GM23338 (cell line): ENCODE results near the gene TSPO2. TPM values are rescaled to one million over a fixed set of nuclear protein-coding genes. Genes with fewer than 3 reads are reported as not detected.

Source experiments
- ATAC-seq: fragments of 200-7000 bp; cut with Tn5 transposase; 3 replicates; pipeline ENCODE4 v1.9.1; 2020
- DNase-seq: peaks from one replicate; pipeline ENCODE4 v3.0.0-alpha.2; 2015; ENCODE audit warnings: low spot score
- H2AFZ ChIP-seq: fragments of 200-600 bp; sonication (generic); 2 replicates; pipeline ENCODE4 v1.8.0; 2016; ENCODE audit warnings: antibody characterized with exemption, mild to moderate bottlenecking, moderate library complexity
- H3F3A ChIP-seq: fragments of 200-600 bp; sonication (generic); replicated peaks from 2 replicates; pipeline ENCODE4 v1.8.0; 2017; ENCODE audit warnings: antibody characterized with exemption, mixed run types, low read depth
- H3K27ac ChIP-seq: fragments of 200-600 bp; sonication (generic); 2 replicates; pipeline ENCODE4 v1.6.1; 2016; ENCODE audit warnings: low read depth
- H3K27me3 ChIP-seq: fragments of 200-600 bp; sonication (generic); 2 replicates; pipeline ENCODE4 v1.8.0; 2016; ENCODE audit warnings: mild to moderate bottlenecking, mixed run types, moderate library complexity; ENCODE audit not compliant: insufficient read depth
- H3K36me3 ChIP-seq: fragments of 200-600 bp; sonication (generic); 2 replicates; pipeline ENCODE4 v1.8.0; 2016; ENCODE audit warnings: mild to moderate bottlenecking; ENCODE audit not compliant: insufficient read depth
- H3K4me1 ChIP-seq: fragments of 200-600 bp; sonication (generic); 2 replicates; pipeline ENCODE4 v1.8.0; 2016; ENCODE audit warnings: mild to moderate bottlenecking, moderate library complexity; ENCODE audit not compliant: insufficient read depth
- H3K4me2 ChIP-seq: fragments of 200-600 bp; sonication (generic); 2 replicates; pipeline ENCODE4 v1.7.1; 2017; ENCODE audit warnings: mixed run types
- H3K4me3 ChIP-seq: fragments of 200-600 bp; sonication (generic); 2 replicates; pipeline ENCODE4 v1.6.1; 2016; ENCODE audit warnings: mixed run types
- H3K79me2 ChIP-seq: fragments of 200-600 bp; sonication (generic); replicated peaks from 2 replicates; pipeline ENCODE4 v1.8.0; 2017; ENCODE audit warnings: mild to moderate bottlenecking; ENCODE audit not compliant: insufficient read depth
- H3K9me2 ChIP-seq: fragments of 200-600 bp; sonication (generic); 2 replicates; pipeline ENCODE4 v1.8.0; 2017; ENCODE audit not compliant: insufficient read depth
- H4K20me1 ChIP-seq: fragments of 200-600 bp; sonication (generic); replicated peaks from 2 replicates; pipeline ENCODE4 v1.8.0; 2017; ENCODE audit warnings: mild to moderate bottlenecking; ENCODE audit not compliant: insufficient read depth
- H3K27ac Mint-ChIP-seq: 2 replicates; pipeline ENCODE4 v1.8.0; 2020; ENCODE audit warnings: inconsistent platforms, mild to moderate bottlenecking, moderate library complexity, mixed read lengths
- H3K27me3 Mint-ChIP-seq: 3 replicates; pipeline ENCODE4 v1.8.0; 2022; ENCODE audit warnings: low read depth, mild to moderate bottlenecking, moderate library complexity, mixed read lengths, inconsistent platforms; ENCODE audit not compliant: insufficient read depth, poor library complexity
- H3K36me3 Mint-ChIP-seq: 3 replicates; pipeline ENCODE4 v1.8.0; 2021; ENCODE audit warnings: low read depth, mild to moderate bottlenecking, inconsistent platforms, moderate library complexity, mixed read lengths
- H3K4me1 Mint-ChIP-seq: 3 replicates; pipeline ENCODE4 v1.8.0; 2020; ENCODE audit warnings: mild to moderate bottlenecking, inconsistent platforms, mixed read lengths
- H3K4me3 Mint-ChIP-seq: 3 replicates; pipeline ENCODE4 v1.8.0; 2021; ENCODE audit warnings: moderate library complexity, mild to moderate bottlenecking, inconsistent platforms, mixed read lengths
- H3K9me3 Mint-ChIP-seq: 3 replicates; pipeline ENCODE4 v1.8.0; 2020; ENCODE audit warnings: moderate library complexity, mild to moderate bottlenecking, inconsistent platforms, mixed read lengths
- CREB1 ChIP-seq: fragments of 250-450 bp; sonication (Bioruptor Pico); IDR thresholded peaks from 2 replicates; pipeline ENCODE4 v1.5.0; 2020; ENCODE audit warnings: low read depth, mild to moderate bottlenecking, moderate library complexity
- EZH2 ChIP-seq: fragments of 200-600 bp; sonication (generic); IDR thresholded peaks from one replicate; pipeline ENCODE4 v1.8.0; 2017; ENCODE audit warnings: antibody characterized with exemption, mild to moderate bottlenecking, low read depth; ENCODE audit not compliant: unreplicated experiment
- EZH2phosphoT487 ChIP-seq: fragments of 200-600 bp; sonication (generic); IDR thresholded peaks from one replicate; pipeline ENCODE4 v1.8.1; 2018; ENCODE audit warnings: antibody characterized with exemption; ENCODE audit not compliant: unreplicated experiment
- JUNB ChIP-seq: IDR thresholded peaks from one replicate; pipeline ENCODE4 v1.6.1; 2016; ENCODE audit warnings: antibody characterized with exemption; ENCODE audit not compliant: unreplicated experiment
- REST ChIP-seq: IDR thresholded peaks from one replicate; pipeline ENCODE4 v1.6.1; 2018; ENCODE audit warnings: antibody characterized with exemption; ENCODE audit not compliant: unreplicated experiment
- STAT1 ChIP-seq: IDR thresholded peaks from one replicate; pipeline ENCODE4 v1.6.1; 2016; ENCODE audit warnings: antibody characterized with exemption; ENCODE audit not compliant: unreplicated experiment
- ZNF114 ChIP-seq: fragments of 250-450 bp; sonication (Bioruptor Pico); IDR thresholded peaks from 2 replicates; pipeline ENCODE4 v1.5.0; 2020; ENCODE audit warnings: mild to moderate bottlenecking, moderate library complexity
- ZNF331 ChIP-seq: fragments of 250-450 bp; sonication (Bioruptor Pico); IDR thresholded peaks from 2 replicates; pipeline ENCODE4 v1.5.0; 2020; ENCODE audit warnings: low read depth, mild to moderate bottlenecking, moderate library complexity
- polyA plus RNA-seq: library from polyadenylated mRNA; unstranded; fragments of >200 nt; fragmentation: Nextera tagmentation; extraction: Ambion mirVana; gene quantifications from 2 replicates; pipeline ENCODE4 v1.2.1, GENCODE V29; 2016
- total RNA-seq: library from RNA; depleted of rRNA; stranded (reverse); fragments of >200 nt; shearing (Covaris generic); gene quantifications from 2 replicates; pipeline ENCODE4 v1.2.3, GENCODE V29; 2014
- TF ChIP-seq, protein P1 (sequence below): fragments of 250-450 bp; sonication (Bioruptor Pico); IDR thresholded peaks from 2 replicates; pipeline ENCODE4 v1.5.0; 2020; ENCODE audit warnings: mild to moderate bottlenecking, moderate library complexity
- TF ChIP-seq, protein P2 (sequence below): IDR thresholded peaks from 2 replicates; pipeline ENCODE4 v1.6.1; 2016; ENCODE audit warnings: antibody characterized with exemption

Gene TSPO2
- total and polyA plus RNA-seq, 2 experiments from 2014 or later, result 0.31 TPM; not detected in 1

DNA sequence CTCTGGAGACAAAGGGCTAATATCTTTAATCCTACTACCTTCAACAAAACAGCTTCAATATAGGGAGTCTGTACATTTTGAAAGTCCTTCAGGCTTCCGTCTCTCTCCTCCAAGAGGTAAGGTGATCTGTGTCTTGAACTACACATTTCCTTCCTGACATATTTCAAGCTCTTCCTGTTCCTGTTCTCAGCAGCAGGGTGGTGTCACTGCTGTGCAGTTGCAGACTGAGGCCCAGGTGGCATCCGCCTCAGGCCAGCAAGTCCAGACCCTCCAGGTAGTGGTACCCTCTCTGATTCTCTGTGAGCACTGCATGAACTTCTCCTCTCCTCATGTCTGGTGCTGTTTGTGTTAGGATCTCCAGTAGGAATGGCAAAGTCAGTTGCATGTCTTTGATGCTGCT lies 38.4 kb downstream of the TSPO2 start (continued):
- TF ChIP-seq, protein P1, sequence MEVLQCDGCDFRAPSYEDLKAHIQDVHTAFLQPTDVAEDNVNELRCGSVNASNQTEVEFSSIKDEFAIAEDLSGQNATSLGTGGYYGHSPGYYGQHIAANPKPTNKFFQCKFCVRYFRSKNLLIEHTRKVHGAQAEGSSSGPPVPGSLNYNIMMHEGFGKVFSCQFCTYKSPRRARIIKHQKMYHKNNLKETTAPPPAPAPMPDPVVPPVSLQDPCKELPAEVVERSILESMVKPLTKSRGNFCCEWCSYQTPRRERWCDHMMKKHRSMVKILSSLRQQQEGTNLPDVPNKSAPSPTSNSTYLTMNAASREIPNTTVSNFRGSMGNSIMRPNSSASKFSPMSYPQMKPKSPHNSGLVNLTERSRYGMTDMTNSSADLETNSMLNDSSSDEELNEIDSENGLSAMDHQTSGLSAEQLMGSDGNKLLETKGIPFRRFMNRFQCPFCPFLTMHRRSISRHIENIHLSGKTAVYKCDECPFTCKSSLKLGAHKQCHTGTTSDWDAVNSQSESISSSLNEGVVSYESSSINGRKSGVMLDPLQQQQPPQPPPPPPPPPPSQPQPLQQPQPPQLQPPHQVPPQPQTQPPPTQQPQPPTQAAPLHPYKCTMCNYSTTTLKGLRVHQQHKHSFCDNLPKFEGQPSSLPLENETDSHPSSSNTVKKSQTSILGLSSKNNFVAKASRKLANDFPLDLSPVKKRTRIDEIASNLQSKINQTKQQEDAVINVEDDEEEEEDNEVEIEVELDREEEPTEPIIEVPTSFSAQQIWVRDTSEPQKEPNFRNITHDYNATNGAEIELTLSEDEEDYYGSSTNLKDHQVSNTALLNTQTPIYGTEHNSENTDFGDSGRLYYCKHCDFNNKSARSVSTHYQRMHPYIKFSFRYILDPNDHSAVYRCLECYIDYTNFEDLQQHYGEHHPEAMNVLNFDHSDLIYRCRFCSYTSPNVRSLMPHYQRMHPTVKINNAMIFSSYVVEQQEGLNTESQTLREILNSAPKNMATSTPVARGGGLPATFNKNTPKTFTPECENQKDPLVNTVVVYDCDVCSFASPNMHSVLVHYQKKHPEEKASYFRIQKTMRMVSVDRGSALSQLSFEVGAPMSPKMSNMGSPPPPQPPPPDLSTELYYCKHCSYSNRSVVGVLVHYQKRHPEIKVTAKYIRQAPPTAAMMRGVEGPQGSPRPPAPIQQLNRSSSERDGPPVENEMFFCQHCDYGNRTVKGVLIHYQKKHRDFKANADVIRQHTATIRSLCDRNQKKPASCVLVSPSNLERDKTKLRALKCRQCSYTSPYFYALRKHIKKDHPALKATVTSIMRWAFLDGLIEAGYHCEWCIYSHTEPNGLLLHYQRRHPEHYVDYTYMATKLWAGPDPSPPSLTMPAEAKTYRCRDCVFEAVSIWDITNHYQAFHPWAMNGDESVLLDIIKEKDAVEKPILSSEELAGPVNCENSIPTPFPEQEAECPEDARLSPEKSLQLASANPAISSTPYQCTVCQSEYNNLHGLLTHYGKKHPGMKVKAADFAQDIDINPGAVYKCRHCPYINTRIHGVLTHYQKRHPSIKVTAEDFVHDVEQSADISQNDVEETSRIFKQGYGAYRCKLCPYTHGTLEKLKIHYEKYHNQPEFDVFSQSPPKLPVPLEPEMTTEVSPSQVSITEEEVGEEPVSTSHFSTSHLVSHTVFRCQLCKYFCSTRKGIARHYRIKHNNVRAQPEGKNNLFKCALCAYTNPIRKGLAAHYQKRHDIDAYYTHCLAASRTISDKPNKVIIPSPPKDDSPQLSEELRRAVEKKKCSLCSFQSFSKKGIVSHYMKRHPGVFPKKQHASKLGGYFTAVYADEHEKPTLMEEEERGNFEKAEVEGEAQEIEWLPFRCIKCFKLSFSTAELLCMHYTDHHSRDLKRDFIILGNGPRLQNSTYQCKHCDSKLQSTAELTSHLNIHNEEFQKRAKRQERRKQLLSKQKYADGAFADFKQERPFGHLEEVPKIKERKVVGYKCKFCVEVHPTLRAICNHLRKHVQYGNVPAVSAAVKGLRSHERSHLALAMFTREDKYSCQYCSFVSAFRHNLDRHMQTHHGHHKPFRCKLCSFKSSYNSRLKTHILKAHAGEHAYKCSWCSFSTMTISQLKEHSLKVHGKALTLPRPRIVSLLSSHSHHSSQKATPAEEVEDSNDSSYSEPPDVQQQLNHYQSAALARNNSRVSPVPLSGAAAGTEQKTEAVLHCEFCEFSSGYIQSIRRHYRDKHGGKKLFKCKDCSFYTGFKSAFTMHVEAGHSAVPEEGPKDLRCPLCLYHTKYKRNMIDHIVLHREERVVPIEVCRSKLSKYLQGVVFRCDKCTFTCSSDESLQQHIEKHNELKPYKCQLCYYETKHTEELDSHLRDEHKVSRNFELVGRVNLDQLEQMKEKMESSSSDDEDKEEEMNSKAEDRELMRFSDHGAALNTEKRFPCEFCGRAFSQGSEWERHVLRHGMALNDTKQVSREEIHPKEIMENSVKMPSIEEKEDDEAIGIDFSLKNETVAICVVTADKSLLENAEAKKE (CRISPR knock-in tag), result no peak
- TF ChIP-seq ZNF331 (CRISPR knock-in tag) (no peak), EZH2 (no peak), CREB1 (CRISPR knock-in tag) (no peak)

DNA sequence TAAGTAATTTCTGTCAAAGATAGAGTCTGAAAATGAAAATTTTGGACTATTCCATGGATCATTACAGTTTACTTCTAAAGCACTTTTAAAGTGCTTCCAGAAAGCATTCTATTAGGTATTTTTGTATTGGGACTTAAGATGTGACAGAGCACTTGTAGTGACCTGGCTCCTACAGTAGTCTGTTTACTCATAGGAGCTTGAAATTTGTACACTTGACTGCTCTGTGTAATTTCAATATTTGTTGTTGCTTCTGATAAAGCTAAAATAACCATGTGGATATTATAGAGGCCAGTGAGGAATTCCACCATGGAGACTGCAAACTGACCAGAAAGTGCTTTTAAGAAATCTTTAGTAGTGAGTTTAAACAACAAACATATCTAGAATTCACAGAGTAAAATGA lies 40.8 kb downstream of the TSPO2 start:
- no peak for ATAC-seq
- Histone ChIP-seq H2AFZ (no peak overlapping the region), H3F3A (no peaks in the 10 kb centered on the region), H3K27me3 (no peaks in the 10 kb centered on the region), H3K4me2 (no peak overlapping the region), H3K9me2 (no peaks in the 10 kb centered on the region), H3K79me2 (peaks cover 94% of the 10 kb centered on the region), H3K27ac (no peak overlapping the region), H4K20me1 (peaks cover 33% of the 10 kb centered on the region), H3K36me3 (peaks cover 55% of the 10 kb centered on the region), H3K4me1 (no peaks in the 10 kb centered on the region), H3K4me3 (no peak overlapping the region)
- H3K27ac Mint-ChIP-seq, result no peak overlapping the region
- no peaks in the 10 kb centered on the region for H3K27me3 Mint-ChIP-seq
- H3K9me3 Mint-ChIP-seq, result no peaks in the 10 kb centered on the region
- H3K4me3 Mint-ChIP-seq, result no peak overlapping the region
- no peak for DNase-seq
- H3K36me3 Mint-ChIP-seq, result peaks cover 71% of the 10 kb centered on the region
- H3K4me1 Mint-ChIP-seq, result no peaks in the 10 kb centered on the region
- TF ChIP-seq STAT1 (no peak), EZH2phosphoT487 (no peak), ZNF114 (CRISPR knock-in tag) (no peak), JUNB (no peak), CREB1 (CRISPR knock-in tag) (no peak), REST (no peak)
- TF ChIP-seq, protein P2, sequence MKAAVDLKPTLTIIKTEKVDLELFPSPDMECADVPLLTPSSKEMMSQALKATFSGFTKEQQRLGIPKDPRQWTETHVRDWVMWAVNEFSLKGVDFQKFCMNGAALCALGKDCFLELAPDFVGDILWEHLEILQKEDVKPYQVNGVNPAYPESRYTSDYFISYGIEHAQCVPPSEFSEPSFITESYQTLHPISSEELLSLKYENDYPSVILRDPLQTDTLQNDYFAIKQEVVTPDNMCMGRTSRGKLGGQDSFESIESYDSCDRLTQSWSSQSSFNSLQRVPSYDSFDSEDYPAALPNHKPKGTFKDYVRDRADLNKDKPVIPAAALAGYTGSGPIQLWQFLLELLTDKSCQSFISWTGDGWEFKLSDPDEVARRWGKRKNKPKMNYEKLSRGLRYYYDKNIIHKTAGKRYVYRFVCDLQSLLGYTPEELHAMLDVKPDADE, result no peak
